HG02642 (cell line): ENCODE results near the gene OR5AL1.
"Not testable (repeated sequence)": the region's sequence is repeated elsewhere in the genome, so short reads cannot be mapped to it uniquely, and the experiment has no call there.

Experiments used
- ATAC-seq: cut with Tn5 transposase; IDR thresholded peaks from one replicate; pipeline ENCODE4 v1.9.1; 2021; ENCODE audit warnings: mild to moderate bottlenecking; ENCODE audit not compliant: unreplicated experiment, poor library complexity

The OR5AL1 gene

DNA sequence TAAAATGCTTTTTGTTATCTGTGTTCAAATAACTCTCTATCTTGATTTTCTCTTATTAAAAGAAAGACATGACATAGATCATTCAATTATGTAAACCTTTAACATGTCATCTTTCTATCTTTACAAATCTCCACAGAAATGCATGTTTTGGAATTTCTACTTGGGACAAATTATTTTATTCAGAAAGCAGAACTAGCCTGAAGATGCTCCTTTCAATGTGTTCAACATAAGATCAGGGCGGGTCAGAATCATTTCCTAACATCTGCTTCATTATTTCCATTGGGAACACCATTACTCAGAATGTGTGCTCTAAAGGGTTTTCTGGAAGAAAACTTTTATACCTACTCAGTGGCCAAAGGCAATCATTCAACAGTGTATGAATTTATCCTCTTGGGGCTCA is at the start of gene OR5AL1:
Gene OR5AL1, plus strand, starts transcription at position 301 of the 400 bp plus-strand sequence.
- no peak for ATAC-seq

GRCh38 chr11:56375324-56375723 is 37.2 kb upstream of the OR5AL1 start, which contains the start of gene OR8U1:
Gene OR8U1, plus strand, starts transcription at chr11:56375624. Its CDS starts 0 bp downstream, at chr11:56375624.
- no peak for ATAC-seq

DNA sequence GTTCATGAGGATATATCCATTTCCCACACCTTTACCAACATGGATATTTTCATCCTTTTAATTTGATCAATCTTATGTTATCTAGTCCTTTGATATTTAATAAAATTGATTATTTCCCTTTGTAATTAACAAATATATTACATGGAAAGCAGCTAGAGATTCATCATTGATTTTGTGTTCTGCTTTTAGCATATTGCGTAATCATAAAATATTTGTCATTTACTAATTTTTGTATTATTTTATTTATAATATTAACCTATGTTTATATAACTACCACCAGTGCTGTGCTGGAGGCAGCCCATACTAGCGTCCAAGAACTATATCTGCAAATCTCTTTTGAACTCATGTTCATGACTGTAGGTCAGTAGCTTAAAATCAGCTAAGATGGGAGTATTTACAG is 32.4 kb upstream of the OR5AL1 start:
- no peak for ATAC-seq

- ATAC-seq: no peak
Measured at GRCh38 chr11:56394381-56394780, 18.1 kb upstream of the OR5AL1 start.

GRCh38 chr11:56396047-56396446 is 16.4 kb upstream of the OR5AL1 start:
- ATAC-seq: no peak

GRCh38 chr11:56401858-56402461 is 10.5 kb upstream of the OR5AL1 start:
- not testable (repeated sequence) for ATAC-seq

- no peak for ATAC-seq
Measured at GRCh38 chr11:56404393-56404792, 8.1 kb upstream of the OR5AL1 start.

DNA sequence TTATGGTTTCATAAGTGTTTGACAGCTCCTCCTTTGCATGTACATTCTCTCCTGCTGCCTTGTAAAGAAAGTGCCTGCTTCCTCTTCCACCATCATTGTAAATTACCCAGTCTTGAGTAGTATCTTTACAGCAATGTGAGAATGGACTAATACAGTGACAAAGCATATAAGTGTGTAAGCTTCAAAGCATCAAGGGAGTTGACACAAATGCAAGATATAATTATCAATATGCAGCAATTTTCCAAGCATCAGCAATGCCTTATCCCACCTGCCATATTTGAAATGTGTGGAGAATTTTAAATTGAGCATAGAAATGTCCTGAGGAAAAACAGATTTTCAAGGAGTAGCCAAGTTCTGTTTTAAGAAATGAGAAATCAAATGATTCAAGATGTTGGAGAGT is 1.7 kb upstream of the OR5AL1 start:
- ATAC-seq: no peak

- no peak for ATAC-seq
Measured at GRCh38 chr11:56453521-56453920, 41.0 kb downstream of the OR5AL1 start.

DNA sequence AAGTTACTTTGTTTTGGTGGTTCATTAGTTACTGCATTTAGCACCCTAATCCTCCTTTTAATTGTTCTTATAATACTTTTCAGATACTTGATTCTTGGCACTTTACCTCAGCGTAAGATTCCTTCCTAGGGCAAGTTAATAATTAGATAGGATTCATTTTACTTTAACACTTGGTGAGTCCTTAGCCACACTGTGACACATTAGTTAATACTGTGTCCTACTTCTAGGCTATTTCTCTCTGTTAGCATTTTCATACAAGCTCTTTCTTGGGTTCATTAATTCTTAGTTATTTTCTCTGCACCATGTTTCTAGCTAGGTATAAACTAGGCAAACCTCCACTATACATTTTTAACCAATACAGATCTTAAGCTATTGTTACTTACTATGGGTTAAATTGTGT is 44.6 kb downstream of the OR5AL1 start:
- no peak for ATAC-seq
